ENCODE results near the gene LDB2.

Gene LDB2

GRCh38 chr4:16691450-16691849 lies 207.0 kb downstream of the LDB2 start:
- no peak for DNase-seq (ENCODE audit: low read depth in 3 of 3, low spot score in 1 of 3)

GRCh38 chr4:16687845-16688244 lies 210.6 kb downstream of the LDB2 start:
- DNase-seq (ENCODE audit: low read depth in 3 of 3, low spot score in 1 of 3): no peak

DNA sequence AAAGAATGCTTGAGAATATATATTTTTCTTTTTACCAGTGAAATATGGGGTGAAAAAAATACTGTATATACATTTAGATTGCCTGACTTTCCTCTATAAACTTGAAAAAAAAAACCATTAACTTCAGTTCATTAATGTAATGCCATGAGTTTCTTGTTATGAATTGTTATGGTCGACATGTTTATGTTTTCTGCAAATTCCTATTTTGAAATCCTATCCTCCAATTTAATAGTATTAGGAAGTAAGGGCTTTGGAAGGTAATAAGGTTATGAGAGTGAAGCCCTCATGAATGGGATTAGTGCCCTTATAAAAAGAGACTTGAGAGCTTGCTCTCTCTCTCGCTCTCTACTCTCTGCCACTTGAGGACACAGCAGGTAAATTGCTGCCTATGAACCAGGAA lies 211.4 kb downstream of the LDB2 start:
- no peak for DNase-seq (ENCODE audit: low read depth in 3 of 3, low spot score in 1 of 3)

- DNase-seq (ENCODE audit: low read depth in 3 of 3, low spot score in 1 of 3): no peak
These were observed 212.2 kb downstream of the LDB2 start for GRCh38 chr4:16686195-16686594.

GRCh38 chr4:16685536-16685935 lies 212.9 kb downstream of the LDB2 start:
- DNase-seq (ENCODE audit: low read depth in 3 of 3, low spot score in 1 of 3): no peak

DNA sequence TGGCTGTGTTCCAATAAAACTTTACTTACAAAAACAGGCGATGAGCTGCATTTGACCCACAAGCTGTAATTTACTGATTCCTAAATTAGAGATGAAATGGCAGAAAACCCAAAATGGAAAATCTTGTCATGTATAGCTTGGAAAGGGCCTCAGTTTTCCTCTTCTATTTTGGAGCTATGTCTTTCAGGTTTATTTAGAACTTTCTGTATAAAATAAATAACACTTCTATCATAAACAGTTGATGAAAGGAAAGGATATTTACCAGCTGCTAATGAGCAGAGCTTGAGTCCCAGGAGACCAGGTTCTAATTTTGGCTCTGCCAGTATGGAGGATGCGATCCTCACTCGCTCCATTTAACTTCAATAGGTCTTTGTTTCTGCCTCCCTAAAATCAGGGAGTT lies 213.5 kb downstream of the LDB2 start:
- no peak for DNase-seq (ENCODE audit: low read depth in 3 of 3, low spot score in 1 of 3)

DNA sequence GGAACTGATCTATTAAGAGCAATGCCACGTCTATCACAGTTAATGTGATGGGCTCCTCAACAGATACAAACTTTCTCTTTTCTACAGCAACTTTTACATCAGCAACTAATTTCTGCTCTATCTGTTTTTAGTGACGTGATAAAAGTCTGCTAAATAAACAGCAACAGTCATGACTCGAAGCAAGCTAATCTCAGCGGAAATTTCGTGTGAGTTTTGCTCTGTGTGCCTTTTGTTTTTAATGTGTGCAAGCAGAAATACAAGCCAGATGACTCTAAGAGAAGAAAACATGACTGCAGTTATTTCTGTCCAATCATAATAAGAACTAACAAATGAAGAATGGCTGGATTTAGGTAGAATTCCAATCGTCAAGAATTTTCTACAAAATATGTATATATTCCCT lies 214.3 kb downstream of the LDB2 start:
- DNase-seq (ENCODE audit: low read depth in 3 of 3, low spot score in 1 of 3): no peak

GRCh38 chr4:16682975-16683374 lies 215.5 kb downstream of the LDB2 start:
- DNase-seq (ENCODE audit: low read depth in 3 of 3, low spot score in 1 of 3): no peak

DNA sequence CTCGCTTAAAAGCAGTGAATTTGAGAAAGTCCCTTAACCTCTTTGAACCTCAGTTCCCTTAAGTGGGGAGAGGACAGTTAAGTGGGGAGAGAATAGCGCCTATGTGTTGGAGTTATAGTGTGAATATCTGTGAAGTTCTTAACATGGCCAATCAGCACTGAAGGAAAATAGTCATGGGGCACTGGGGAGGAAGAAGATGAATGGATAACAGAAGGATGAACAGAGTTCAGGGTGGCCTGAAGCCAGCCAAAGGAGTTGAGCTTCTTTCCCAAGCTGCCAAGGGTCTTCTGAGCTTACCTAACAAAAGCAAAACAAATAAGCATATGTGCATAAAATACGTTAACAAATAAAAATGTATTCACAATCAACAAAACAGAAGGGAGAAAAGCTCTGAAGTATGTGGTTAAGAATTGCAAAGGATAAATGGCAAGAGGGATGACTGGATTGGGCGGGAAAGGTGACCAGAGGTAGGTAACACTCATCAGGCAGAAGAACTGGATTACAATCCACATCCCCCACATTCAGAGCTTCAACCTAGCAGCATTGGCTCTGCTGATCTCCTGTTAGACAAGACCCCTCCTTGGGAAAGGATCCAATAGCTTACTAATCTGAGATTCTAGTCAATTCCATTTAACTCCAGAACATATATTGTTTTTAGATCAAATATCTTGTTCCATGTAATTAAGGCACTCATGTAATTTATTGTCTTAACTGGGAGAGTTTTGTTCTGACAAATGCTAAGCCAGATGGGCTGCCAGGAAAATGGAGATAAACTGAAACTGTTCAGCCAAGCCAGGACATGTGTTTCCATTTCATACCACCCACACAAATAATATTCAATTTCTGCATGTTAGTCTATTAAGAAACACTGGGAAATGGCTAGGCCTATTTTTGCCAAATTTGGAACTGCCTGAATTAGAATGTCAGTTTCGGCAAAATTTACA lies 221.2 kb downstream of the LDB2 start:
- no peak for DNase-seq (ENCODE audit: low read depth in 3 of 3, low spot score in 1 of 3)

GRCh38 chr4:16676230-16676770 lies 222.1 kb downstream of the LDB2 start:
- no peak for DNase-seq (ENCODE audit: low read depth in 3 of 3, low spot score in 1 of 3)

- no peak for DNase-seq (ENCODE audit: low read depth in 3 of 3, low spot score in 1 of 3)
These were observed 224.4 kb downstream of the LDB2 start for GRCh38 chr4:16674082-16674481.

DNA sequence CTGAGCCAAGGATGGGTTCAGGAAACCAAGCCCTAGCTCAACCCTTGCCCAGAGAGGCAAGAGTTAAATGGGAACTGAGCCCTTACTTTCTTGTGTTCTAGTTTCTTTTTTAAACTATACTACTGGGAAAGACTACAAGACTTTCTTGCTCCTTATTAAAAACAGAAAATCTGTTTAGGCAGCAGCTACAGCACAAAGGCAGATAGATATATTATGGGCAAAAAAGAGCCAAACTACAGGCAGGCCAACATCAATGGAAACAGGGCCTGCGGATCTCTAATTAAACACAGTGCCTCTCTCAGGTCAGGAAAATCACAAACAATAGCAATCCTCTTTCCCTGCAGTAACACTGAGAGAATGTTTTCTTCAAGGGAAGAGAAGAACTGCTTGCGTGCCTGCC lies 226.0 kb downstream of the LDB2 start:
- DNase-seq (ENCODE audit: low read depth in 3 of 3, low spot score in 1 of 3): no peak

DNA sequence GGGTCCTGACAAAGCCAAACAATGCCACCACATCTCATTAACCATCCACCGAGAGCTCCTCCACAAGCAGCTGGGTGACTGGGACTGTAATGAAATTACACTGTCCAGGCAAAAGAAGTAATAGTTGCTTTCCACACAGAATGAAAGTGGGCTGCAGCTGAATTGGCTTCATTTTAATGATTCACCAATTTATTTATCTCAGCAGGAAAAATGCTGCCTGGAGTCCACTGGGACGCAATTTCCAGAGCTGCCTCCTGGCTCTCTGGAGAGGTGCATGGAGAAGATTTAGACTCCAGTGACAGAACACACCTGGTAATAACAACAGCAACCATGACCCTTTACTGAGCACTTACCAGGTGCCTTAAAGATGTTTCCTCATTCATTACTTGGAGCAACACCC lies 226.7 kb downstream of the LDB2 start:
- DNase-seq (ENCODE audit: low read depth in 3 of 3, low spot score in 1 of 3): no peak

GRCh38 chr4:16670727-16671126 lies 227.7 kb downstream of the LDB2 start:
- no peak for DNase-seq (ENCODE audit: low read depth in 3 of 3, low spot score in 1 of 3)

GRCh38 chr4:16669036-16669435 lies 229.4 kb downstream of the LDB2 start:
- DNase-seq (ENCODE audit: low read depth in 3 of 3, low spot score in 1 of 3): no peak

DNA sequence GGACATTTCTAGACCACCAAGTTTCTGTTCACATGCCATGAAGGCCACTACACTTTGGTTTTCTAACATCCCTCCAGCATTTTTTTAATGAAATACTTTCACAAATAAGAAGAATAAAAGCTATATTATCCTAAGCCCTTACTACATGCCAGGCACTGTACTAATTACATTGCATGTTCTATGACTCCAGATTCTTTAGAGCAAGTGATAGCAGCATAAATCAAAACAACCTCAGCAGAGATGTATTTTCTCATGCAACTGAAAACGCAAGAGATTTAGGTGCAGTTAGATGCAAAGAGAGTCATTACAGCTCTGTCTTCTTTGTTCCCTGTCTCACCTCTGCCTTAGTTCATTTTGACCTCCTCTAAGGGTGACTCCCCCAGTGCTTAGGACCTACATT lies 230.0 kb downstream of the LDB2 start:
- DNase-seq (ENCODE audit: low read depth in 3 of 3, low spot score in 1 of 3): no peak

- no peak for DNase-seq (ENCODE audit: low read depth in 3 of 3, low spot score in 1 of 3)
These were observed 231.0 kb downstream of the LDB2 start for GRCh38 chr4:16667464-16667863.

- no peak for DNase-seq (ENCODE audit: low read depth in 3 of 3, low spot score in 1 of 3)
These were observed 232.4 kb downstream of the LDB2 start for GRCh38 chr4:16665942-16666551.

- no peak for DNase-seq (ENCODE audit: low read depth in 3 of 3, low spot score in 1 of 3)
These were observed 234.7 kb downstream of the LDB2 start for GRCh38 chr4:16663732-16664131.

- no peak for DNase-seq (ENCODE audit: low read depth in 3 of 3, low spot score in 1 of 3)
These were observed 235.1 kb downstream of the LDB2 start for GRCh38 chr4:16663307-16663706.

- DNase-seq (ENCODE audit: low read depth in 3 of 3, low spot score in 1 of 3): no peak
These were observed 236.6 kb downstream of the LDB2 start for GRCh38 chr4:16661813-16662212.

DNA sequence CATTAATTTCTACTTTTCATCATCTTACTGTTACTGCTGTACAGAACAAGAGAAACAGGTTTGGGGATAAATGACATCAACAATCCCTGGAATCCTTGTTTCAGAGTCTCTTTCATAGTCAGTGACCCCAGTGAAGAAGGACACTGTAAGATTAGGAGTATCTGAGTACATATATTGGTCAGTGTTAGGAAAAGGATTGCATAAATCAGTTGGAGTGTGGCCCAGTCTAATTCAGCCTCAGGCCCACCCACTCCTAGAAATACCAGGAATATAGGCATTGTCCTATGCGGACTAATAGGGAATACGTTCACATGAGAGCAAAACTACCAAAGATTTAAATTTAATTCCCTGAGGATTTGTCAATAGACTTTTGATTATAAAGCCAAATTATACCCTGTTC lies 237.8 kb downstream of the LDB2 start:
- DNase-seq (ENCODE audit: low read depth in 3 of 3, low spot score in 1 of 3): no peak

Data from stimulated activated CD4-positive, alpha-beta T cell treated with anti-CD3 and anti-CD28 coated beads, TNF-alpha, amount 100 ng/mL, for 1 hour (primary cell).